NOMO-1 (cell line): Measurements from ENCODE around the gene RIMBP2.
"Not testable (repeated sequence)": the region's sequence is repeated elsewhere in the genome, so short reads cannot be mapped to it uniquely, and the experiment has no call there.

ENCODE experiments used
- DNase-seq, 2 experiments: peaks; one replicate each; lab custom pipeline; 2025; ENCODE audit not compliant: unreplicated experiment in 2 of 2; lab: John Stamatoyannopoulos, UW

The RIMBP2 gene

GRCh38 chr12:130742112-130742511, 26.0 kb upstream of the RIMBP2 start:
- DNase-seq = no peak

GRCh38 chr12:130739571-130739970, 23.5 kb upstream of the RIMBP2 start:
- DNase-seq = no peak

GRCh38 chr12:130738403-130738802, 22.3 kb upstream of the RIMBP2 start:
- not testable (repeated sequence) for DNase-seq

GRCh38 chr12:130737731-130738130, 21.6 kb upstream of the RIMBP2 start:
- no peak for DNase-seq

GRCh38 chr12:130729344-130729743, 13.2 kb upstream of the RIMBP2 start:
- DNase-seq = no peak

GRCh38 chr12:130728158-130729058, 12.3 kb upstream of the RIMBP2 start:
- DNase-seq = no peak

- DNase-seq = no peak
These were observed 3.3 kb upstream of the RIMBP2 start for GRCh38 chr12:130719263-130719859.

GRCh38 chr12:130717752-130718151, 1.7 kb upstream of the RIMBP2 start:
- no peak for DNase-seq

- no peak for DNase-seq
These were observed 869 bp upstream of the RIMBP2 start for GRCh38 chr12:130716969-130717366.

GRCh38 chr12:130715150-130715997, 725 bp downstream of the RIMBP2 start:
- DNase-seq = no peak

- no peak for DNase-seq
These were observed 1.4 kb downstream of the RIMBP2 start for GRCh38 chr12:130714591-130715149.

- no peak for DNase-seq
These were observed 2.0 kb downstream of the RIMBP2 start for GRCh38 chr12:130714091-130714590.

GRCh38 chr12:130713581-130713991, 2.5 kb downstream of the RIMBP2 start:
- DNase-seq = no peak

GRCh38 chr12:130712346-130713065, 3.6 kb downstream of the RIMBP2 start:
- no peak for DNase-seq

- no peak for DNase-seq
These were observed 4.3 kb downstream of the RIMBP2 start for GRCh38 chr12:130711756-130712155.

GRCh38 chr12:130710733-130711080, 5.4 kb downstream of the RIMBP2 start:
- no peak for DNase-seq

GRCh38 chr12:130709971-130710732, 5.9 kb downstream of the RIMBP2 start:
- no peak for DNase-seq

GRCh38 chr12:130709151-130709970, 6.7 kb downstream of the RIMBP2 start:
- no peak for DNase-seq

- DNase-seq = no peak
These were observed 7.5 kb downstream of the RIMBP2 start for GRCh38 chr12:130708648-130709047.
